NCI-H146 treated with DMSO at 0.1 percent for 48 hours (cell line): Measurements from ENCODE around the gene PDXK.

Experiments
- DNase-seq: peaks from one replicate; lab custom pipeline; 2025; ENCODE audit not compliant: unreplicated experiment; lab: John Stamatoyannopoulos, UW

Gene PDXK

DNA sequence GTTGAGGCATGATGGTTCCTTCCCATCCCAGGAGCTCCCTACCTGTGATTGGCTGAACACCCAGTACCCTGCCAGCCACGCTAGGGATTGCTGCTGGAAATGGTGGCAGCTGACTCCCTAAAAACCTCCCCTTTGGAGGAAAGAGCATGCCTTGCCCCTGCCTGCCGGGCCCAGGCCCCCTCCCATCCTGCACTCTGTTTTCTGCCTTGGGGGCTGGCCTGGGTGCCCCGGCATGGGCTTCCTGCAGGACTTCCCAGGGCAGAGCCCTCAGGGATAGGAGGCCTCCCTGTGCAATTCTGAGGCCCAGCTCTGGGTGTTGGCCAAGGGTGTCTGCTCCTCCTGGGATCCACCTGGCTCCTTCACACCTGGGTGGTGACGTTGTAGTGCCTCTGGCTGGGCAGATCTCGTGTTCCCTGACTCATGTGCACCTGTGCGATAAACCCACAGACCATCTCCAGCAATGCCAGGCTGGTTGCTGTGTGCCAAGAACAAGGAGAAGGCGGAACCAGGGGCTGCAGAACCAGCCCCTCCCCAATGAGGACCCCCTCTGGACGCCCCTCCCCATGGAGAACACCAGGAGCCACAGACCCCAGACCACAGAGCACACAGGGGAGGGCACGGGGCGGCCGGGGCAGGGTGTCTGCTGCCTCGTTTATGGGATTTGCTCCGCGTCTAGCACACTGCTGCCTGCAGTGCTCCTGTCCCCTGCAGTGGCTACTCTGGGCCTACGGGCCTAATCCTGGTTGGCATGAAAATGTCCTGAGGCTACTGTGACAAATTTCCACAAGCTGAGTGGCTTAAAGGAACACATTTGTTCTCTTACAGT, 43.6 kb downstream of the PDXK start:
- DNase-seq: no peak

DNA sequence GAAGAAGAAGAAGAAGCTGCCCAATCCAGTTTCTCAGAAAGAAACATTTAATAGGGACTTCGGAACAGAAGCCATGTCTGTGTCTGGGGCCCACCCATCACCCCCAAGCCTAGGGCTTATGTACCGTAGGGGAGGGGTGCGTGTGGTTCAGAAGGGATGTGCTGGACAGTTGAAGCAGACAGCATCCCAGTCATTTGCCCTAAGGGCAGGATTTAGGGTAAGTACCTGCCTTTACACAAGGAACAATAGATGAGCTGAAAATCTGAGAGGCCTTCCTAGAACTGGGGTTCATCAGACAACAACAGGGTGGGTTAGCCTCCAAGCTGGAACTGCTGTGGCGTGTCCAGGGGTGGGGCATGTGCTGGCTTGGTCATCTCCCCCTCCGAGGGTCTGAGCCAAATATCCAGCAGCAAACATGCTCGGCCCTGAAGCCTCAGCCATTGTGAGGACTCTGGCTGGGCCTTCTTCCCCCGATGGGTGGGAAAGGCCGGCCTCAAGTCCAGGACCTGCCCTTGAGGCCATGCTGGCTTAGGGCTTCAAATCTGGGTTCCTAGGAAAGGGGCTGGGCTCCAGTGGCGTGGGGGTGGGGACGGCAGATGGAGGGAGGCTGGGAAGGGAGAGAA, 45.1 kb downstream of the PDXK start:
- DNase-seq: no peak

DNA sequence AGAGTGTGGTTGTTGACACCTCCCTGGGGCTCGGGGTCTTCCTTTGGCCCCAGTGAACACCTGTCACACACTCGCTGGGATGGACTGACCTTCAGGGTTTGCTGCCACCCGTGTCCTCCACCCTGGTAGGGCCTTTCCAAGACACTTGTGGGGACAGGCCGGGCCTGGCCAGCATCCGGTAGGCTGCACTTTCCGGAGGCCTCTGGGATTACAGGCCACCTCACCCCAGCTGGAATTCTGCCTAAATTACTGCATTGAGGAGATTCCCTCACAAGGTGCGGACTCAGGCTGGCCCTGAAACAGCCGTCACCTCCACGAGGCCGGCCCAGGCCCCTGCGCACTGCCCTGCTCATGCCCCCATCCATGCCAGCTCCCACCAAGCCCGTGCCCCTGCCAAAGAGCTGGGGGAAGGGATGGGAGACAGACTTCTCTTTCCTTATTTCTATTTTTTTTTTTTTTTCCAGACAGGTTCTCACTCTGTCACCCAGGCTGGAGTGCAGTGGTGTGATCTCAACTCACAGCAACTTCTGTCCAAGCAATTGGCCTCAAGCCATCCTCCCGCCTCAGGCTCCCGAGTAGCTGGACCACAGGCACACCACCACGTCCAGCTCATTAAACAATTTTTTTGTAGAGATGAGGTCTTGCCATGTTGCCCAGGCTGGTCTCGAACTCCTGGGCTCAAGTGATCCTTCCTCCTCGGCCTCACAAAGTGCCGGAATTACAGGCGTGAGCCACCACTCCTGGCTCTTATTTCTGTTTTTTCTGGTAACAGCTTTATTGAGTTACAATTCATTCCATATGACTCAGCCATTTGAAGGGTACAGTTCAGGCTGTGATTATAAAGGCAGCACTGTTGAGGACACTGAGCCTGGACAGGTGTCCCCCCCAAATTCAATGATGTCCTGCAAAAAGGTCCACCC, 45.9 kb downstream of the PDXK start:
- DNase-seq: no peak

DNA sequence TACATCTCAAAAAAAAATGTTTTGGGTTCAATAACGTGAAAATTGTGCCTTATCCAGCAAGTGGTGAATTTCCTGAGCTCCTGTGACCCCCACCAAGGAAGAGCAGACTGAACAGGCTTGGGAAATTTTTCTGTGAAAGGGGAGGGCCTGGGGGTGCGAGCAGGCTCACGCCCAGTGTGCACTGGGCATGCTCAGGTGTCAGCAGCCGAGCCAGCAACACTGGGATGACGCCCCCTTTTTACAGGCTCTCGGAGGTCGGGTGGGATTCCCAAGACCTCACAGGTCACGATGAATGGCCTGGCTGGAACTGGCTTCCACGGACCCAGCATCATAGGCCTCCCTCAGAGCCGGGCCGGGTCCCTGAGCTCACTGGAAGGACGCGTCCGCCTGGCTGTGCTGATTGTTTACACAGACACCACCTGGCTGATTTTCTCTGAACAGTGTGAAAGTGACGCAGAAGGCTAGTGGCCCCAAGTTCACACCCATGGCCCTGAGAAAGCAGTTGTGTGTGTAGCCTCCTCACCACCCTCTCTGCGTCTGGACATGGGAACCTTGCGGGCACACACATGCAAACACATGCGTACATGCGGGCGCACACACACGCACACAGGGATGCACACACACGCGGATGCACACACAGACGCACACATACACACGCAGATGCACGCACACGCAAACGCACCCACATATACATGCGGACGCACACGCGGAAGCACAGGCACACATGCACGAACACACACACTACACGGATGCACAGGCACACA, 48.0 kb downstream of the PDXK start:
- DNase-seq: no peak

DNA sequence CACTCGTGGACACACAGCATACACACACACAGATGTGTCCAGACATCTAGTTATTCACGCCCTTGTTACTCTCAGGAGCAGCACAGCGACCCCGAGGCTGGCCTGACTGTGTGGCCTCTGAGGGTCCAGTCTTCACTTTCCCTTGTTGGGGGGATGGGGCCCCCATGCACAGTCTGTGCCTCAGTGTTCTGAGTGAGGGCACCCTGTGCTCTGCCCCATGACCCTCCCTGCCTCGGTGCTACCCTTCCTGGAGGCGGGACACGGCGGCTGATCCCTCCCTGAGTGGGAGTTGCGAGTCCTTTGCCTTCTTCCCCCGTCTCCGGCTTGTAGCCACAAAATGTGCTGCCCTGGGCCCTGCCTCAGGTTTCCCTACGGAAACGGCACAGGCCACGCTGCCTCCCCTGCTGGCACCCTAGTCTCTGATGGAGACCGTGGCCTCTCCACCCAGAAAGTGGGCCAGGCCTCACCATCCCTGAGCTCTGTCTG, 48.6 kb downstream of the PDXK start:
- DNase-seq: no peak

DNA sequence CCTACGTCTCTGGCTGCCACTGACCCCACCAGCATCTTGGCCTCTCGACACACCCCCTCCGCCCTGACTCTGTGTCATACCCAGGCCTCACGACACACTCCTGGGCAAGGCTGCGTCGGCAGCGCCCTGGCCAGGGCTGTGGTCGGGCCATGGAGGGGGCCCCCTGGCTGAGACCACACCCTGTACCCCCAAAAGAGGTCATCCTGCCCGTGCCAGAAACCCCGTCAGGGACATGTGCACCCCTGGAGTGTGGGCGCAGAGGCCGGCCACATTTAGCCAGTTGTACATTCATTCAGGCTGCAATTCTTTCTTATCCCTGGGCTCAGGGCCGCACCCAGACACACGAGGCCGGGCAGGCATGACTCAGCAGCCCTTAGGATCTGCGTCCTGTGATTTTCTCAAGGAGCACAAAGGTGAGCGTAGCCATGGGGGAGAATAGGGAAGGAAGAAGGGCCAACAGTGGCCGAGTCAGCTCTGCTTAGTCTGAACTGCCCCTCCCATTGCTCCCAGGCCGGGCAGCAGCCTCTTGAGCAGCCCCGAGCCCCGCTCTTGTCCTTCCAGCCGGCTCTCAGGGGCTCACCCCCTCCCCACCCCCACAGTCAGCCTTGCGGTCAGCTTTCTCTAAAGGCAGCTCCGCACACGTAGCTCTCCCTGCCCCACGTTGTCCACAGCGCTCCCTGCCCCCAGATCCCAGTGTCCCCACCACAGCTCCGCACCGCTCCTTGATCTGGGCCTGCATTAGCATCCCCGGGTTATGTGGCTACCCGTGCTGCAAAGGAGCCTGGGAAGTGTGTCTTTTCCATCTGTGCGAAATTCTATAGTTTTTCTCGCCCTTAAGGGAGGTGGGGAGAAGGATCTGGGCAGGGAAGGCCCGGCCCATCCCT, 49.3 kb downstream of the PDXK start:
- no peak for DNase-seq

DNA sequence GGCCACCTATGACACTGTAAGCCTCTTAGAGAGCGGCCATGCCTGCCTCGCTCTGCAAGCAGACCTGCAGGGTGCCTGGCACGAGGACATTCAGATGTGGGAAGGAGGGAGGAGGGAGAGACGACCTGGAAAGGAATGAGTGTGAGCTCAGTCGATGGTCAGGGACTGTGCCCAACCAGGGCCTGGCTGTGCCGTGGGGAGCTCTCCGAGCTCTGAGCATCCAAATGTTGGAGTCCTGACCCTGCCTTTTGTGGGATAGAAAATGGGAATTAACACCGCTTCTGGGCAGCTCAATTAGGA, 49.9 kb downstream of the PDXK start:
- no peak for DNase-seq

DNA sequence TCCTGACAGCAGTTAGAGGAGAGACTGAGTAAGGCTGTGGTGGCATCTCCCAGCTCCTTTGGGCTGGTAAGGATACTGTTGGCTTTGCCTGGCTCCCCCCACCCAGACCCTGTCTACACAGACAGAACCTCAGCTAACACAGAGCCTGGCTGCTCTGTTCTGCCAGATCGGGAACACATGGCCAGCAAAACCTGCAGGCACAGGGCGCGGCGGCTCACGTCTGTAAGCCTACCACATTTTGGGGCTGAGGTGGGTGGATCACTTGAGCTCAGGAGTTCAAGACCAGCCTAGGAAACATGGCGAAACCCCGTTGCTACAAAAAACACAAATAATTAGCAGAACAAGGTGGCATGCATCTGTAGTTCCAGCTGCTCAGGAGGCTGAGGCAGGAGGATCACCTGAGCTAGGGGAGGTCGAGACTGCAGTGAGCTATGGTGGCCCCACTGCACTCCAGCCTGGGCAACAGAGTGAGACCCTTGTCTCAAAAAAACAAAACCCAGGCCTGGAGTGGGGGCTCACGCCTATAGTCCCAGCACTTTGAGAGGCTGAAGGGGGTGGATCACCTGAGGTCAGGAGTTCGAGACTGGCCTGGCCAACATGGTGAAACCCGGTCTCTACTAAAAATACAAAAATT, 50.5 kb downstream of the PDXK start:
- no peak for DNase-seq

DNA sequence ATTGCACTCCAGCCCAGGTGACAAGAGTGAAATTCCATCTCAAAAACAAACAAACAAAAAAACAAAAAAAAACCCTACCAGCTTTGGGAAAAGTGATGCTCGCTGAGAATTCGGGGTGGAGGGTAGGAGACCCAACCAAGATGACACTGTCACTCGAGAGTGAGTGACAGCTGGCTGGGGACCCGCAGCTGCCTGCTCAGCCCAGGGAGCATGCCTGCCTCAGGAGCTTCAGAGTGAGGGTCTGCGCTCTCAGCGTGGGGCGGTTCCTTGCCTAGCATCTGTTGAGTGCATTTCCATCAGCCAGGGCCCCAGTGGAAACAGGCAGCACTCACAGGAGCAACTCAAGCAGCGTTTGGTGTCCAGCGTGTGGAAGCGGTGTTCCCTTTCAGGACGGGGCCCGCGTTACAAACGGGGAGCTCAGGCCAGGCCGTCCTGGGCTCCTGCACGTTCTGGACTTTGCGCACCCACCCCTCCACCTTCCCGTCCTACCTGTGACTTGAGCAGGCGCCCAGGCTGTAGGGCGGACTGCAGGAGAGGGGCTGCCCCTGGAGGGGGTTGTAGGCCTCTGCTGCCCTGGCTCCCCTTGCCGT, 51.2 kb downstream of the PDXK start:
- DNase-seq: no peak

DNA sequence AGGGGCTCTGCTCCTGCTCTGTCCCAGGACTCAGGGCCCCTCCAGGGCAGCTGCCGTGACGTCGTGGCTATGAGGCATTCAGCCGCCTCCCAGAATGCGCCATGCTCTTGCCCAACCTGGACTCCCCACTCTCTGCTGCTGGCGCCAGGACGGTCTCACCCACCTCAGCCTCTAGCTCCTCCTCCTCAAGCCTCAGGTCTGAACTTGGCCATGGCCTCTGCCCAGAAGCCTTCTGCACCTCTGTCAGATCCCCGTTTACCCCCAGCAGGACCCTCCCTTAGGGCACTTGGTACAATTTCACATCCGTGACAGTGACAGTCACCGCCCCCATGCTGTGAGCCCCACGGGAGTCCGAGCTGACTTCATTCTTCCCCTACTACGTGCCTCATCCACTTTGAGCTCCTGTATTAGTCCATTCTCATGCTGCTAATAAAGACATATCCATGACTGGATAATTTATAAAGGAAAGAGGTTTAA, 52.3 kb downstream of the PDXK start:
- DNase-seq: no peak

DNA sequence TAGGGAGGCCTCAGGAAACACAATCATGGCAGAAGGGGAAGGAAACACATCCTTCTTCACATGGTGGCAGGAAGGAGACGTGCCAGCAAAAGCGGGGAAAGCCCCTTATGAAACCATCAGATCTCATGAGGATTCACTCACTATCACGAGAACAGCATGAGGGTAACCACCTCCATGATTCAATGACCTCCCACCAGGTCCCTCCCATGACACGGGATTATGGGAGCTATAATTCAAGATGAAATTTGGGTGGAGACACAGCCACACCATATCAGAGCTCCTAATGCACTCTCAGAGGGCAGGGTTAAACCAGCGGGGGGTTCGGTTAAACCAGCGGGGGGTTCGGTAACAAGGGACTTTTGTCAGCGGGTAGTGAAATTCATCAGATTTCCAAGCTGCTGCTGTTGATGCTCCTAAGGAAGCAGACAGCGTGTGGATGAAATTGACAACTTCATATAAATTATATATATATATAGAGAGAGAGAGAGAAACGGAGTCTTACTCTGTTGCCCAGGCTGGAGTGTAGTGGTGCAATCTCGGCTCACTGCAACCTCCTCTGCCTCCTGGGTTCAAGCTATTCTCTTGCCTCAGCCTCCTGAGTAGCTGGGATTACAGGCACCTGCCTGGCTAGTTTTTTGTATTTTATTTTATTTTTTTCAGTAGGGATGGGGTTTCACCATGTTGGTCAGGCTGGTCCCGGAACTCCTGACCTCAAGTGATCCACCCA, 52.9 kb downstream of the PDXK start:
- no peak for DNase-seq

DNA sequence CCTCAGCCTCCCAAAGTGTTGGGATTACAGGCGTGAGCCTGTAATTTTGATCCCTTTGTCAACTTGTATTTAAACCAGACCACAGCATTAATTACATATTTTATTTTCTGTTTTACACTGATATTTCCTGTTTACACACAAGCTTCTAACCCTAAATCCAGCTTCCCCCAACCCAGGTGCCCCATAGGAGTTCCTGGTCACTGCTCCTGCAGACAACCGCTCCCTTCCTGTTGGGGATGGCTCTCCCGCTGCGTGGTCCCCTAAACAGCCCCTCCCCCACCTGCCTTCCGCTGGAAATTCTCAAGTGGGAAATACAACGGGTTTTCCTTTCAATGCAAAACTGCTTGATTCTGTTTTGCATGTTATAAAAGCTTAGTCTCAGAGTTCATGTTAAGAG, 53.5 kb downstream of the PDXK start:
- DNase-seq: no peak

DNA sequence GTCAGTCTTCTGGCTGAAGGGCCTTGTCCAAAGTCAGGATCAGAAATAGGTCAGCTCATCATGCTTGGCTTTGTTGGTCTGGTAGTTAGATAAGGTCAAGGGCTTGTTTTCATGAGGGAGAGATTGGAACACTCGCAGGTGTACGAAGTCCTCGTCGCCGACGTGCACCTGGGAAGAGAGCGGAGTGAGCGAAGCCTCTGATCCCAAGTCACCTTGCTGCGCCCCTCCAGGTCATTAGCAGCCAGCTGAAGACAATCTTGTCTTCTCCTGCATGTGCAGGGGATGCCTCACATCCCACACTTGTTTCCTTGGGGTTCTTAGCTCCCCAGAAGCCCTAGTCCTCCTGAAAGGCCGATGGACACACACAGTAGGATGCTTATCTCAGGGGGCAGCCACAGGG, 55.2 kb downstream of the PDXK start:
- no peak for DNase-seq

DNA sequence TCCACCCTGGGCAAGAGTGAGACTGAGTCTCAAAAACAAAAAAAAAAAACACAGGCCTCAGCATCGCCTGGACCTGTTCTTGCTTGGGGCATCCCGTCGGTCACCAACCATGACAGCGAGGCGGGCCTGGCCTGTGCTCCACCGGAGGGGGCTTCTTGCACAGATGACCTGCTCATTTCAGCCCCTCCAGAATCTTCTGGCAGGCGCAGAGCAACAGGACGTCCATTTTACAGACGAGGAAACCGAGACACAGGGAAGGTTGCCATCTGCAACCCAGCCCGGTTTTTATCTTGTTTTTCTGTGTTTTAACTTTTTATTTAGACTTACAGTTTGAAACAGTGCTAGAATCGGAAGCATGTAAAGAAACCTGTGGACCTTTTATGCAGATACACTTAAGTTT, 56.3 kb downstream of the PDXK start:
- no peak for DNase-seq

DNA sequence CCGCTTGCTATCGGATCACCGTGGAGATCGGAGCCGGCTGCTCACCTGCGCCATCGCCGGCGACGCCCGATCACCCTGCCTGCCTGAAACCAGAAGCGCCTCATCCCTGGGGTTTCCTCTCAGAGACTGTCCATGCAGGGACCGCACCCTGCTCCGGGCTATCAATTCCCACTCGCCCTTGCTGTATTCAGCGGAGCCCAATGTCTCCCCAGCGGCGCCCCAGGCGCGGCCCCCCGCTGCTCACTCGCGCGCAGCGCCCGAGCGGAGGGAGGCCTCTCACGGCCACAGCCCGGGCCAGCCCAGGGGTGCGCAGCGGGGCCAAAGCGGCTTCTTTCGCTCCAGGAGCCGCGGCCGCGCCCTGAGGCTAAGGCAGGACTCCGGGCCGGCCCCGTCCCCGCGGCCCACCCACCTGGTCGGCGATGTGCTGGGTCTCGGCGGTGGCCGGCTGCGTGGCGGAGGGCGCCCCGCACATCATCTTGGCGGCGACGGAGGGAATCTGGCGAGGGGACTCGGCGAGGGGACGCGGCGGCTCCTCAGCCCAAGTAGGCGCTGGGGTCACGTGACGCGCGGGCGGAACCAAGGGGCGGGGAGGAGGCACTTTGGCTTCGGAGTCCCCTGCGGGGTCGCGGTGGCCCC, 57.0 kb downstream of the PDXK start, which contains the start of gene CSTB:
TSS of gene CSTB (minus strand) at position 514 of the 636 bp plus-strand sequence. CDS start at position 475, 39 bp downstream.
- peak; percentile 27 for DNase-seq

DNA sequence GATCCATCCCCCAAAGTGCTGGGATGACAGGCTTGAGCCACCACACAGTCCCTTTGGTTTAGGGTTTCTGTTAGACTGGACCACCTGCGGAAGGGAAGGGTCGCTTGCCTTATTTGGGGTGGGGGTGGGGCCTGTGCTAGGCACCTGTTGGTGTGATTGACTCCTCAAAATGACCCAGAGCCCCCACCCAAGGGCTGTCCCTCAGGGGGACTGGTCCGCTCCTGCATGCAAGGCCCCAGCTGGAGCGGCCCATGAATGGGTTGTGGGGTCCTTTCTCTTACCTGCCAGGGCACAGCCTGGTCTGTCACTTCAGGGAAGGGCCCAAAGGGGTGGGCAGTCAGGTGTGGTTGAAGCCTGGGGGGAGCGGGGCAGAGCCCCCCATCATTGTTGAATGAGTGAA, 59.0 kb downstream of the PDXK start:
- no peak for DNase-seq

DNA sequence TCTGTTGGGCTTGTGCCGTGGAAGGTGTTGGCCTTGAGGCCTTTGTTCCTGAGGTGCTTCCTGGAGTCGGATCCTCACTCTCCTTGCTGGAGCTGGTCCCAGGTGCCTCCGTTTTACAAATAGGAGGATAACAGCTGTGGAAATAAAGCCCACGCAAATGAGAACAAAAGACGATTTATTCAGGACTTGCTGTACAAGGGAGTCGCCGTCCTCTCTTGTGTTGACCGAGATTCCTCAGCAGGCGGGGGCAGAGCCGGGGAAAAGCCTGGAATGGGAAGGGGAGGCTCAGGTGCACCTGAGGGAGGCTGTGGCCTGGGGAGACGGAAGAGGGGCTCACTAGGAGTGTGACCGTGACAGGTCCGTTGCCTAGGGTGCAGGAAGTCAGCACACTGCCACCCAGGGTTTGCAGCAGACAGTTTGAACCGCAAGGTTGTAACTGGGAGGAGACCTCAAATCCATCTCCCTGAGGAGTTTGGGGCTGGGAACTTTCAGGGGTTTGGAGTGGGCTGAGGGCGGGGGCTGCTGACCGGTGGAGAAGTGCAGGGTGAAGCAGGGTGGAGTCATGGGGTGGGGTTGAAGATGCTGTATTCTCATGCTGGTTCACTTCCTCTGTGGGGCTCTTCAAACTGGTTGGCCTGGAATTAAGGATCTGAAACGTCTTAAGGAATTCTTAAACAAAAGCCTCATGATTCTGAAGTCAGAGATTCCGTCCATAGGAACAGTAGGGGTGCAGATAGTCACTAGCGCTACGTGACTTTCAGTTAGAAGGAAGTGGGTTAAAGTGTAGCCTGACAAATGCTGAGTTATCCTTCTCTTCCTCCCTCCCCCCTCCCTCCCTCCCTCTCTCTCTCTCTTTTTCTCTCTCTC, 59.8 kb downstream of the PDXK start:
- DNase-seq: no peak
